Neuronal stem cell (in vitro differentiated cells): ENCODE measurements around the gene RAD51B.

Experiments used
- DNase-seq: peaks from one replicate; pipeline ENCODE4 v3.0.0-alpha.2; 2013; ENCODE audit warnings: low spot score
- H2AFZ ChIP-seq: one replicate; pipeline ENCODE4 v1.6.1; 2013; ENCODE audit warnings: mild to moderate bottlenecking, low read length, inconsistent platforms
- H2AK5ac ChIP-seq: 2 replicates; pipeline ENCODE4 v1.6.1; 2013; ENCODE audit warnings: low read depth, mild to moderate bottlenecking, inconsistent platforms, low read length, moderate library complexity, mixed read lengths
- H2BK120ac ChIP-seq: 2 replicates; pipeline ENCODE4 v1.6.1; 2013; ENCODE audit warnings: low read depth, mild to moderate bottlenecking, inconsistent platforms, low read length, moderate library complexity, mixed read lengths
- H2BK12ac ChIP-seq: one replicate; pipeline ENCODE4 v1.6.1; 2013; ENCODE audit warnings: low read length, inconsistent platforms
- H2BK15ac ChIP-seq: 2 replicates; pipeline ENCODE4 v1.6.1; 2013; ENCODE audit warnings: mild to moderate bottlenecking, low read length, inconsistent platforms, mixed read lengths
- H2BK5ac ChIP-seq: one replicate; pipeline ENCODE4 v1.6.1; 2013; ENCODE audit warnings: inconsistent platforms, mild to moderate bottlenecking, low read length, moderate library complexity
- H3K14ac ChIP-seq: one replicate; pipeline ENCODE4 v1.6.1; 2013; ENCODE audit warnings: low read length, inconsistent platforms
- H3K18ac ChIP-seq: 2 replicates; pipeline ENCODE4 v1.6.1; 2013; ENCODE audit warnings: low read length, inconsistent platforms
- H3K23ac ChIP-seq: 2 replicates; pipeline ENCODE4 v1.6.1; 2013; ENCODE audit warnings: low read depth, mild to moderate bottlenecking, mixed read lengths, low read length, inconsistent platforms; ENCODE audit not compliant: poor library complexity
- H3K27ac ChIP-seq: replicated peaks from 3 replicates; pipeline ENCODE4 v1.5.1; 2013; ENCODE audit warnings: low read length, inconsistent platforms
- H3K27me3 ChIP-seq, 3 experiments: 2 replicates each; pipeline ENCODE4 v1.6.1; 2013; ENCODE audit warnings: low read length in 3 of 3, mild to moderate bottlenecking in 2 of 3, inconsistent platforms in 1 of 3, low read depth in 1 of 3, mixed read lengths in 1 of 3, moderate library complexity in 1 of 3; ENCODE audit not compliant: control insufficient read depth in 3 of 3, insufficient read depth in 3 of 3
- H3K36me3 ChIP-seq, 2 donors: replicated peaks in 1 of 2; 2 replicates each; pipeline ENCODE4 v1.6.1; 2013; ENCODE audit warnings: low read length in 2 of 2; ENCODE audit not compliant: control insufficient read depth in 2 of 2, insufficient read depth in 2 of 2
- H3K4ac ChIP-seq: 2 replicates; pipeline ENCODE4 v1.6.1; 2013; ENCODE audit warnings: inconsistent platforms, mild to moderate bottlenecking, low read length, moderate library complexity
- H3K4me1 ChIP-seq, 2 donors: 1 replicate in 1 of 2; 2 replicates in 1 of 2; pipeline ENCODE4 v1.6.1; 2013; ENCODE audit warnings: low read length in 2 of 2, low read depth in 1 of 2; ENCODE audit not compliant: control insufficient read depth in 2 of 2, insufficient read depth in 1 of 2
- H3K4me2 ChIP-seq: one replicate; pipeline ENCODE4 v1.6.1; 2013; ENCODE audit warnings: mild to moderate bottlenecking, low read length, inconsistent platforms; ENCODE audit not compliant: insufficient read depth, poor library complexity, severe bottlenecking
- H3K4me3 ChIP-seq, 2 donors: 2 replicates each; pipeline ENCODE4 v1.5.1; 2013; ENCODE audit warnings: low read length in 2 of 2, mild to moderate bottlenecking in 2 of 2, inconsistent platforms in 1 of 2, moderate library complexity in 1 of 2
- H3K79me1 ChIP-seq: one replicate; pipeline ENCODE4 v1.6.1; 2013; ENCODE audit warnings: low read depth, mild to moderate bottlenecking, inconsistent platforms, low read length, moderate library complexity
- H3K9ac ChIP-seq: one replicate; pipeline ENCODE4 v1.6.1; 2013; ENCODE audit warnings: mild to moderate bottlenecking, low read depth, low read length, inconsistent platforms; ENCODE audit not compliant: poor library complexity
- H3K9me3 ChIP-seq, 2 donors: replicated peaks in 1 of 2; 2 replicates each; pipeline versions ENCODE3 to v1.6.1; 2013; ENCODE audit warnings: low read length in 2 of 2, mild to moderate bottlenecking in 2 of 2, inconsistent platforms in 1 of 2, low read depth in 1 of 2, mixed read lengths in 1 of 2, moderate library complexity in 1 of 2; ENCODE audit not compliant: control insufficient read depth in 2 of 2, insufficient read depth in 1 of 2
- H4K8ac ChIP-seq: one replicate; pipeline ENCODE4 v1.6.1; 2013; ENCODE audit warnings: low read depth, mild to moderate bottlenecking, inconsistent platforms, low read length, moderate library complexity
- H4K91ac ChIP-seq: one replicate; pipeline ENCODE4 v1.6.1; 2013; ENCODE audit warnings: low read length, low read depth, mild to moderate bottlenecking, inconsistent platforms; ENCODE audit not compliant: poor library complexity
- whole genome bisulfite sequencing, 2 donors: extraction: QIAGEN DNeasy Blood & Tissue Kit; methylation state at CpG; one replicate each; pipeline ENCODE4 v1.1.7; 2013; ENCODE audit warnings: missing lambda C conversion rate in 2 of 2, mixed read lengths in 1 of 2; ENCODE audit not compliant: insufficient read length in 2 of 2, insufficient replicate concordance in 1 of 2; ENCODE audit errors: extremely low coverage in 2 of 2; 5-methylcytosine and 5-hydroxymethylcytosine counted together

Gene RAD51B

GRCh38 chr14:68404652-68405183 lies 585.1 kb downstream of the RAD51B start:
- Histone ChIP-seq H3K23ac (no peak overlapping the region), H2BK12ac (no peak overlapping the region), H2BK120ac (no peak overlapping the region), H4K91ac (no peak overlapping the region), H3K36me3 (no peaks in the 10 kb centered on the region), H3K4me2 (no peak overlapping the region), H2AK5ac (no peak overlapping the region), H3K27me3 (no peaks in the 10 kb centered on the region), H3K4ac (no peak overlapping the region), H2BK5ac (no peak overlapping the region), H3K18ac (no peak overlapping the region), H3K9me3 (no peaks in the 10 kb centered on the region), H3K27ac (no peak overlapping the region), H3K4me1 (peaks cover 14 to 17% of the 10 kb centered on the region in 2 donors), H3K9ac (no peak overlapping the region), H2AFZ (no peak overlapping the region), H4K8ac (no peak overlapping the region), H3K4me3 (no peak overlapping the region), H2BK15ac (no peak overlapping the region), H3K14ac (no peak overlapping the region), H3K79me1 (no peaks in the 10 kb centered on the region)
- DNase-seq, result no peak
- no CpG with 5 or more reads among the region's 5 CpGs for WGBS, 2 donors

- Histone ChIP-seq H2BK120ac (no peak overlapping the region), H3K23ac (no peak overlapping the region), H2AK5ac (no peak overlapping the region), H3K4me1 (peaks cover 6 to 8% of the 10 kb centered on the region in 2 donors), H4K8ac (no peak overlapping the region), H2BK12ac (no peak overlapping the region), H2AFZ (no peak overlapping the region), H3K79me1 (no peaks in the 10 kb centered on the region), H3K9me3 (no peaks in the 10 kb centered on the region), H4K91ac (no peak overlapping the region), H3K18ac (no peak overlapping the region), H3K27me3 (no peaks in the 10 kb centered on the region), H3K9ac (no peak overlapping the region), H3K4me3 (no peak overlapping the region), H3K14ac (no peak overlapping the region), H3K36me3 (no peaks in the 10 kb centered on the region), H3K4me2 (no peak overlapping the region), H2BK15ac (no peak overlapping the region), H3K4ac (no peak overlapping the region), H3K27ac (no peak overlapping the region), H2BK5ac (no peak overlapping the region)
- DNase-seq, result no peak
- WGBS, 2 donors, result no CpG with 5 or more reads among the region's 1 CpG
Measured at GRCh38 chr14:68405961-68406360, 586.4 kb downstream of the RAD51B start.

DNA sequence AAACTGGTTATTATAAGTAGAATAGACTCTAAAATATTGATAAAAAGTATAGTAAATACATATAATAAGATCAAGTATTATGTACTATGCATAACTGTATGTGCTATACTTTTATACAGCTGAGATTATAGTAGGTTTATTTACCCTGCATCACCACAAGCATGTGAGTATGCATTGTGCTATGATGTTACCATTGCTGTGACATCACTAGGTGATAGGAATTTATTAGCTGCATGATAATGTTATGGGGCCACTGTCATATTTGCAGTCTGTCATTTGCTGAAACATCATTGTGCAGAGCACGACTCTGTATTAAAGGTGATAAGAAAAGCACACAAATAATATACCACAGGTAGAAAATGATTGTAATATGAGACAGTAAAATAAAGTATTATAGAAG lies 587.7 kb downstream of the RAD51B start:
- H2BK120ac ChIP-seq, result no peak overlapping the region
- H3K14ac ChIP-seq, result no peak overlapping the region
- H3K27me3 ChIP-seq, result no peaks in the 10 kb centered on the region
- no CpG with 5 or more reads among the region's 1 CpG for WGBS, 2 donors
- H3K4ac ChIP-seq, result no peak overlapping the region
- H2BK12ac ChIP-seq, result no peak overlapping the region
- no peak overlapping the region for H2BK5ac ChIP-seq
- no peak overlapping the region for H3K18ac ChIP-seq
- H3K4me2 ChIP-seq, result no peak overlapping the region
- no peak overlapping the region for H3K9ac ChIP-seq
- H4K8ac ChIP-seq, result no peak overlapping the region
- H3K9me3 ChIP-seq, result no peaks in the 10 kb centered on the region
- no peaks in the 10 kb centered on the region for H3K36me3 ChIP-seq
- H3K4me3 ChIP-seq, result no peak overlapping the region
- no peak overlapping the region for H3K23ac ChIP-seq
- H4K91ac ChIP-seq, result no peak overlapping the region
- H2AK5ac ChIP-seq, result no peak overlapping the region
- H2AFZ ChIP-seq, result no peak overlapping the region
- DNase-seq, result no peak
- no peak overlapping the region for H2BK15ac ChIP-seq
- H3K27ac ChIP-seq, result no peak overlapping the region
- H3K79me1 ChIP-seq, result no peaks in the 10 kb centered on the region
- H3K4me1 ChIP-seq, result peaks cover 3 to 5% of the 10 kb centered on the region in 2 donors

DNA sequence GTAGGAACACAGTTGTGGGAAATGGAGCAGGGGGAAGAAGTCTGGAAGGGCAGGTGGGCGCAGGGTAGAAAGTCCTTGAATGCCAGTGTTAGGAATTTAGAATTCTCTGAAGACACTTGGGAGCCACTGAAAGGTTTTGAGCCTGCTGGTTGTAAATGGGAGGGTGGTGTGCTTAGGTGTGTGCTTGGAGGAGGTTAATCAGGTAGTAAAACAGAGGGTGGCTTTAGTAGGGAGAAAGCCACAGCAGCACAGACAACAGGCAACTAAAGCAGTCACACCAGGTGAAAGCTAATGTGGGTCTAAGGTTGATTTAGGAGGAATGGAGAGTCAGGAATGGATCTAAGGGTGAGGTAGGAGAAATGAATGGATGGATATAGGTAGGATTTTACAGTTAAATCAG lies 588.2 kb downstream of the RAD51B start:
- no peaks in the 10 kb centered on the region for H3K36me3 ChIP-seq
- H3K4me3 ChIP-seq, result no peak overlapping the region
- H4K8ac ChIP-seq, result no peak overlapping the region
- H3K4me1 ChIP-seq, result peaks cover 3 to 4% of the 10 kb centered on the region in 2 donors
- H3K18ac ChIP-seq, result no peak overlapping the region
- no peak overlapping the region for H3K27ac ChIP-seq
- no peak for DNase-seq
- no peak overlapping the region for H3K9ac ChIP-seq
- H3K4me2 ChIP-seq, result no peak overlapping the region
- H2BK15ac ChIP-seq, result no peak overlapping the region
- no peak overlapping the region for H3K4ac ChIP-seq
- H3K9me3 ChIP-seq, result no peaks in the 10 kb centered on the region
- H2AK5ac ChIP-seq, result no peak overlapping the region
- H4K91ac ChIP-seq, result no peak overlapping the region
- no peak overlapping the region for H2BK120ac ChIP-seq
- H3K79me1 ChIP-seq, result no peaks in the 10 kb centered on the region
- no peak overlapping the region for H2AFZ ChIP-seq
- no CpG with 5 or more reads among the region's 1 CpG for WGBS, 2 donors
- no peak overlapping the region for H2BK12ac ChIP-seq
- no peaks in the 10 kb centered on the region for H3K27me3 ChIP-seq
- H3K14ac ChIP-seq, result no peak overlapping the region
- no peak overlapping the region for H2BK5ac ChIP-seq
- H3K23ac ChIP-seq, result no peak overlapping the region
